Bronchial epithelial cell (primary cell): Measurements from ENCODE around the gene FAM167B. TPM values are rescaled to one million over a fixed set of nuclear protein-coding genes. Genes with fewer than 3 reads are reported as not detected.
"Not testable (repeated sequence)": the region's sequence is repeated elsewhere in the genome, so short reads cannot be mapped to it uniquely, and the experiment has no call there.

Experiments used
- DNase-seq: peaks from one replicate; pipeline ENCODE4 v3.0.0-alpha.2; 2010; ENCODE audit warnings: low read depth
- FAIRE-seq: peaks from 2 replicates; lab custom pipeline; 2011; peaks lifted over from hg19 to GRCh38; lab: Jason Lieb, UNC
- H3K27me3 ChIP-seq: 2 replicates; pipeline ENCODE4 v1.5.1; 2011; ENCODE audit warnings: low read length; ENCODE audit not compliant: control insufficient read depth, insufficient read depth
- H3K36me3 ChIP-seq: 2 replicates; pipeline ENCODE4 v1.5.1; 2011; ENCODE audit warnings: low read length; ENCODE audit not compliant: control insufficient read depth, insufficient read depth
- H3K4me3 ChIP-seq: 2 replicates; pipeline ENCODE4 v1.5.1; 2011; ENCODE audit warnings: mild to moderate bottlenecking, low read depth, low read length, control low read depth
- total RNA-seq: library from RNA; depleted of rRNA; stranded (reverse); fragments of >200 nt; gene quantifications from 2 replicates; pipeline ENCODE4 v1.2.1, GENCODE V29; 2014
- TF ChIP-seq, protein P1 (sequence below): IDR thresholded peaks from 2 replicates; pipeline ENCODE4 v1.5.1; 2011; ENCODE audit warnings: mild to moderate bottlenecking, moderate library complexity, low read length, control low read depth, inconsistent platforms; ENCODE audit not compliant: insufficient read depth, severe bottlenecking

FAM167B gene
- total RNA-seq, 1 donor from 2014 or later = 0.26 TPM

DNA sequence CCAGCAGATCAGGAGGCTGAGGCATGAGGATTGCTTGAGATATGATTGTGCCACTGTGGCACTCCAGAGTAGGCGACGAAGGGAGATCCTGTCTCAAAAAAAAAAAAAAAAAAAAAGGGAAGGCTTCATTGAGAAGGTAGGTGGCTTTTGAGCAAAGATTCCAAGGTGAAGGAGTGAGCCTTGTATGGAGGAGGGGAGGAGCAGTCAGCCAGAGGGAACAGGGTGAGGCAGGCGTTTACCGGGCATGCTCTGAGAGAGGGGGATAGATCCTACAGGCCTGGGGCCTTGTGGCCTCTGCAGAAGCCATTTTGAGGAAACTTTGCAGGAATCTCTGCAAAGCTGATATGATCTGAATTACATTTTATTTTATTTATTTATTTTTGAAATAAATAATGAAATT lies 39.7 kb downstream of the FAM167B start:
- no peak for FAIRE-seq
- Histone ChIP-seq H3K36me3 (no peaks in the 10 kb centered on the region), H3K4me3 (no peak overlapping the region), H3K27me3 (no peaks in the 10 kb centered on the region)
- TF ChIP-seq, protein P1, sequence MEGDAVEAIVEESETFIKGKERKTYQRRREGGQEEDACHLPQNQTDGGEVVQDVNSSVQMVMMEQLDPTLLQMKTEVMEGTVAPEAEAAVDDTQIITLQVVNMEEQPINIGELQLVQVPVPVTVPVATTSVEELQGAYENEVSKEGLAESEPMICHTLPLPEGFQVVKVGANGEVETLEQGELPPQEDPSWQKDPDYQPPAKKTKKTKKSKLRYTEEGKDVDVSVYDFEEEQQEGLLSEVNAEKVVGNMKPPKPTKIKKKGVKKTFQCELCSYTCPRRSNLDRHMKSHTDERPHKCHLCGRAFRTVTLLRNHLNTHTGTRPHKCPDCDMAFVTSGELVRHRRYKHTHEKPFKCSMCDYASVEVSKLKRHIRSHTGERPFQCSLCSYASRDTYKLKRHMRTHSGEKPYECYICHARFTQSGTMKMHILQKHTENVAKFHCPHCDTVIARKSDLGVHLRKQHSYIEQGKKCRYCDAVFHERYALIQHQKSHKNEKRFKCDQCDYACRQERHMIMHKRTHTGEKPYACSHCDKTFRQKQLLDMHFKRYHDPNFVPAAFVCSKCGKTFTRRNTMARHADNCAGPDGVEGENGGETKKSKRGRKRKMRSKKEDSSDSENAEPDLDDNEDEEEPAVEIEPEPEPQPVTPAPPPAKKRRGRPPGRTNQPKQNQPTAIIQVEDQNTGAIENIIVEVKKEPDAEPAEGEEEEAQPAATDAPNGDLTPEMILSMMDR = no peak
- no peak for DNase-seq

DNA sequence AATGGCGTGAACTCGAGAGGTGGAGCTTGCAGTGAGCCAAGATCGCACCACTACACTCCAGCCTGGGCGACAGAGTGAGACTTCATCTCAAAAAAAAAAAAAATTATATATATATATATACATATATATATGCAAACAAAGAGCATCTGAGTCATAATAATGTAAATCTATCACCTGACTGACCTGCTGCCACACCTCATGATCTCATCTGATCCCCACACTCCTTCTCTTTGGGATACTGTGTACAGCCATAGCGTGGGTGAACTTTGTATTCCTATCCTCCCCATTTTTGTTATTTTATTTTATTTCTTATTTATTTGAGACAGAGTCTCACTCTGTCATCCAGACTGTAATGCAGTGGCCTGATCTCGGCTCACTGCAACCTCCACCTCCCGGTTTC lies 42.2 kb downstream of the FAM167B start:
- Histone ChIP-seq H3K36me3 (no peaks in the 10 kb centered on the region), H3K4me3 (no peak overlapping the region), H3K27me3 (no peaks in the 10 kb centered on the region)
- TF ChIP-seq, protein P1 = no peak
- FAIRE-seq (no peak), DNase-seq (peak; percentile 91)

DNA sequence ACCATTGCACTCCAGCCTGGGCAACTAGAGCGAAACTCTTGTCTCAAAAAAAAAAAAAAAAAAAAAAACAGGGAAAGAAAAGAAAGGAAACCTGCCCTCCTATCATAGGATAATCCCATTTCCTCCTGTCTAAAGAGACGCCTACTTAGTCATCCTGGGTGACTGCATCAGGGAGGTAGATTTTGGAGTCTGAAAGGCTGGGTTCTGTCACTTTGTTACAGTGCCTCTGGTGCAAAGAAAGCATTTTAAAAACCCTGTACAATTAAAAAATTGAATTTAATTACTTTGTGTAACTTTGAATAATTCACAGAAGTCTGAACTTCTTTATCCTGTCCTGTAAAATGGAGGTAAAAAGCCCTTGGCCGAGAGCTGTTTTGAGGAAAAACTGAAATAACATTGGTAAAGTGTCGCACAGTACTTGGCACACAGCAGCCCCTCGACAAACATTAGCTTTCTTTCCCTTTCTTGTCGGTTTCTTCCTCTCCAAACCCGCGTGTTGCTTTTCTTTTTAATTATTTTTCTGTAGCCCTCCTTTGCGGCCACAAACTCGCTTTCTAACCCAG lies 44.2 kb downstream of the FAM167B start:
- no peaks in the 10 kb centered on the region for H3K27me3 ChIP-seq
- TF ChIP-seq, protein P1 = no peak
- FAIRE-seq (no peak), DNase-seq (peak; percentile 89)
- peak overlapping the region; percentile 90 for H3K4me3 ChIP-seq
- H3K36me3 ChIP-seq = no peaks in the 10 kb centered on the region

DNA sequence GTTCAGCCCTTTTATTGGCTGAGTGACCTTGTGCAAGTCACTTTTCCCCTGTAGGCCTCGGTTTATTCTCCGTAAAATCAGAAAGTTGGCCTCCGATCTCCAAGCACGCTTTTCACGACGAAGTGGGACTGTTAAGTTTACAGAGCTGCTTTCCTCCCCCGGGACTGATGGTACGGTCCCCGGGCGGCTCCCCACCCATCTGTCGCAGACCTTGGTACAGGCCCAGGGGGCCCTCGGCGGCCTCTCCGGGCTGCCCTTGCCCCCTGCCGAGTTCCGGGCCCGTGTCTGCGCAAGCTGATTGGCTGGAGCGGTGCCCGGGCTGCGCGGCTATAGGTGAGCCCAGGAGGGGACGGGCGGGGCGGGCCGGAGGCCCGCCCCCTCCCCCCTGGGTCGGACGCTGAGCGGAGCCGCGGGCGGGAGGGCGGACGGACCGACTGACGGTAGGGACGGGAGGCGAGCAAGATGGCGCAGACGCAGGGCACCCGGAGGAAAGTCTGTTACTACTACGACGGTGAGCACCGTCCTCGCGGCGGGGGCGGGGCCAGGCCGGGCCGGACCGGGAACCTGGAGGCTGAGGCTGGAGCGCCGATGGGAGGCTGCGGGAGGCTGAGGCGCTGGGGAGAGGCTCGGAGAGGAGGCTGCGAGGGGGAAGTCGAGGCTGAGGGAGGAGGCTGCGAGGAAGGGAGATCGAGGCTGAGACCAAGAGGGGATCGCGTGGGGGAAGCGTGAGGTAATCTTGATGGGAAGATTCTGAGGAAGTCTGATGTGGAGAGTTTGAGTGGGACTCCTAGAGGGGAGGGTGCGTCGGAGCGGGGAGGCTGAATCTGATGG lies 44.9 kb downstream of the FAM167B start, which contains the start of gene HDAC1:
Gene HDAC1 (plus strand): TSS at position 376 of the 831 bp plus-strand sequence. CDS start 87 bp downstream, at position 463.
- DNase-seq (peak; percentile 77), FAIRE-seq (no peak)
- H3K4me3 ChIP-seq = peak within 1 kb of the TSS; percentile 90
- H3K36me3 ChIP-seq = no peaks in the 10 kb centered on the region
- H3K27me3 ChIP-seq = no peaks in the 10 kb centered on the region
- TF ChIP-seq, protein P1 = no peak

DNA sequence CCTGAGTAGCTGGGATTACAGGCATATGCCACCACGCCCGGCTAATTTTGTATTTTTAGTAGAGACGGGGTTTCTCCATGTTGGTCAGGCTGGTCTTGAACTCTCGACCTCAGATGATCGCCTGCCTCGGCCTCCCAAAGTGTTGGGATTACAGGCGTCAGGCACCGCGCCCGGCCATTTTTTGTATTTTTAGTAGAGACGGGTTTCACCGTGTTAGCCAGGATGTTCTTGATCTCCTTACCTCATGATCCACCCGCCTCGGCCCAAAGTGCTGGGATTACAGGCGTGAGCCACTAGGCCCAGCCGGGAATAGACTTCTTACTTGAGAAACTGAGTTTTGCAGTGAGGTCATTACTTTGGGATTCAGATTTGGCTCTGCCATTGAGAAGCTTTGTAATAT lies 51.2 kb downstream of the FAM167B start:
- DNase-seq, FAIRE-seq, H3K27me3 ChIP-seq, H3K36me3 ChIP-seq, H3K4me3 ChIP-seq: not testable (repeated sequence)

Other genes with a start within 250 kb of the FAM167B start
- 36.6 and 39.8 TPM in 2 replicates for gene KHDRBS1, start 233.4 kb upstream of the FAM167B start, total RNA-seq
- gene TMEM39B, start 174.3 kb upstream of the FAM167B start, total RNA-seq = 2.2 and 2.9 TPM in 2 replicates
- gene KPNA6, start 139.2 kb upstream of the FAM167B start, total RNA-seq = 24.2 and 31.1 TPM in 2 replicates
- 54.0 and 62.7 TPM in 2 replicates for gene TXLNA, start 67.5 kb upstream of the FAM167B start, total RNA-seq
- gene CCDC28B, start 46.6 kb upstream of the FAM167B start, total RNA-seq = 1.2 and 2.9 TPM in 2 replicates
- 2.6 and 3.6 TPM in 2 replicates for gene IQCC, start 41.6 kb upstream of the FAM167B start, total RNA-seq
- gene DCDC2B, start 38.1 kb upstream of the FAM167B start, total RNA-seq = not detected in 2 replicates
- gene TMEM234, start 24.9 kb upstream of the FAM167B start, total RNA-seq = 9.0 and 18.3 TPM in 2 replicates
- 455 and 626 TPM in 2 replicates for gene EIF3I, start 24.8 kb upstream of the FAM167B start, total RNA-seq
- 0.26 TPM in 1 of 2 replicates, not detected in the other for gene LCK, start 4.0 kb downstream of the FAM167B start, total RNA-seq
- gene HDAC1, start 44.9 kb downstream of the FAM167B start, total RNA-seq = 83.7 and 95.8 TPM in 2 replicates
- 3.2 and 4.2 TPM in 2 replicates for gene MARCKSL1, start 89.0 kb downstream of the FAM167B start, total RNA-seq
- 0.26 and 0.64 TPM in 2 replicates for gene FAM229A, start 115.3 kb downstream of the FAM167B start, total RNA-seq
- 0.26 and 0.64 TPM in 2 replicates for gene TSSK3, start 115.3 kb downstream of the FAM167B start, total RNA-seq
- 35.5 and 45.6 TPM in 2 replicates for gene BSDC1, start 147.2 kb downstream of the FAM167B start, total RNA-seq
- gene ZBTB8B, start 217.8 kb downstream of the FAM167B start, total RNA-seq = not detected in 2 replicates